GM19452 (cell line): ENCODE data around the gene UTS2B.

ENCODE experiments used
- ATAC-seq: cut with Tn5 transposase; IDR thresholded peaks from one replicate; pipeline ENCODE4 v1.9.1; 2021; ENCODE audit not compliant: unreplicated experiment

The UTS2B gene

DNA sequence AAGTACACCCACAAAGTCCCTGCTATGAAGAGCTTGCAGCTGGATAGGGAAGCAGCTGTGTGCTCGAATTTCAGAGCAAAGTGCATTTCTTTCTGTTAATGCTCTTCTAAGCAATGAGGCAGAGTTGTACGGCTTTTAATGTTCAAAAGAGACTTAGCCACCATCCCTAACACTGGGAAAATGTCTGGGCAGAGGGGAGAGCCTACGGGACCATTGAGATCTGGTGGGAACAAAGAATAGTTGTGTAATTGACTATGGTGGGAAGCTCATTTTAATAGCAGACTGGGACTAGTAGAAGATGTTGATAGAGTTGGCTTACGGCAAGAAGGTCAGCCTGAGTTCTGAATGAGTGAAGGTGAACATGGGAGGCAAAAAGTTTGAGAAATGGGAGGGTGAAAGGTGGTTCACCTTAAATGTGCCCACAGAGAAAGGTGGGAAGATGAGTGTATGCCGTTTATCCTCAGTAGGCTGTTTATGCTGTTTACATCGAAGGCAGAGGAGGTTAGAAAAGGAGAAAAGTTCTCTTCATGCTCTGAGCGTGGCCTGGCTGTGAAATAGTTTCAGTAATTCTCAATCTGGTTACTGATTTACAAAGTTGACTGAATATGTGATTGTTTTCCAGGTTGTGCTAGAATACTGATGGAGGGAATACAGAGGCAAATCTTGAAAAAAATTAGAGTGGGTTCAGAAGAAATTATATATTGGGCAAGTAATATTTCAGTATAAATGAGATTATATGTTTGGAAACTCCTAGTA, 22.9 kb upstream of the UTS2B start:
- peak; percentile 54 for ATAC-seq

- no peak for ATAC-seq
Measured at GRCh38 chr3:191352014-191352413, 21.7 kb upstream of the UTS2B start.

DNA sequence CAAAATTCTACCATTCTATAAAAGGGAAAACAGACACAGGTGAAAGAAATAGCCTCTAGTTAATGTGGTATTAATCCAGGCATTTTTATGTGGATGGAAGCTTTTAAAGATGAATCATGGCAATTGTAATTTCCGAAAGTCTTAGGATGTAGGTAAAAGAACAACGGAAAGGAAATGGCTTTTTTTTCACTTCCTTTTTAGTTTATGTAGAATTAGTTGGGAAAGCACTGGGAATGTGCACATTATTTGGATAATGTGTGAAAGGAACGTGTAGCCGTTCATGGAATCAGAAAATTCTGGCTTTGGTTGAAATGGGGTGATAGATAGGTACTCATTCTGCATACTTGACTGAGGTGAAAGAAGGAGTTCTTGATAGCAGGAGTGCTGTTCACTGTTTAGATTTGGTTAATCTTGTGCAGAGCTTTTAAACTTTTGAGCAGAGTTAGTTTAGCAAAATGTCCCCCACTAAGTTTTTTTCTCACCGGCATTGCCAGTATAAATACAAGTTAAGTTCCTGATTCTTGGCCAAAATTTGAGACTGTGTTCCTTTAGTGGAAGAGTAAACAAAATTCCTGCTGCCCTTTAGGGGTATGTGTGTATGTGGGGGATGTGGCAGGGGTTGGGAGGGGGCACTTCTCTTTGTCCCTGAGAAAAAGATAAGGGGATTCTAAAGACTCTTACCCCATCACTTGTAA, 20.2 kb upstream of the UTS2B start:
- ATAC-seq = no peak

DNA sequence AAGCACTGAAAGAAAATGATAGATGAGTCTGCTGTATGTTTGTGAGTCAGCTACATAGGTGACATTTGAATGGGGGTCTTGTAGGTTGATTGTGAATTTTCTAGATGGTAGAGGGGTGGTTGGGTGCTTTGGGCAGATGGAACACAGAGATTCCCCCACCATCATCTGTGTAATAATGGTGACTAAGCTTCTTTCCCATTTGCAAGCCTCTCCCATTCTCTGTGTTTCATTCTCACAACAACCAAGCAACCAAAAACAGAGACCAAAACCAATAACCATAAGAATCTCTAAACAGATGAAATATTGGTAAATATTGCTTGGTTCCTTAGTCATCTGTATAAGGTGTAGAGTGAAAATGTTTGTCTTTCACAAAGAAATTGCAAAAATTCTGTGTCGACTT, 17.8 kb upstream of the UTS2B start:
- no peak for ATAC-seq

- no peak for ATAC-seq
Measured at GRCh38 chr3:191347228-191347627, 16.9 kb upstream of the UTS2B start.

- no peak for ATAC-seq
Measured at GRCh38 chr3:191345334-191345733, 15.0 kb upstream of the UTS2B start.

DNA sequence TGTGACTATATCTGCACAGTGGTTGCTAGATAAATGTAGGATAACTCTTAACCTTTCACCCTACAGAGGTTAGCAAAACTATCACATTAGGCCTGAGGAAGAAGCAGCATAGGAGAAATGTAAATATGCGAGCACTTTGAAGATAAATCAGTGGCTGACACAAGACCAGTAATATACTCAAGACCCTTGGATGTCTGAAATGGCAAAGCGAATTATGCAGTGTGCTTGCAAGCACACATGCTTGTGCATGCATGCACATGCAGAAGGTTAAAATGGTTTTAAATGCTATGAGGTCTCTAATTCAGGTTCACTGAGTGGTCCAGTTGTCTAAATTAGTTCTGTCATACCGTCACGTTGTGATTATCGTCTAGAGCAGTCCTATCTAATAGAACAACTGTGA, 13.6 kb upstream of the UTS2B start:
- no peak for ATAC-seq

GRCh38 chr3:191343115-191343514, 12.8 kb upstream of the UTS2B start:
- no peak for ATAC-seq

DNA sequence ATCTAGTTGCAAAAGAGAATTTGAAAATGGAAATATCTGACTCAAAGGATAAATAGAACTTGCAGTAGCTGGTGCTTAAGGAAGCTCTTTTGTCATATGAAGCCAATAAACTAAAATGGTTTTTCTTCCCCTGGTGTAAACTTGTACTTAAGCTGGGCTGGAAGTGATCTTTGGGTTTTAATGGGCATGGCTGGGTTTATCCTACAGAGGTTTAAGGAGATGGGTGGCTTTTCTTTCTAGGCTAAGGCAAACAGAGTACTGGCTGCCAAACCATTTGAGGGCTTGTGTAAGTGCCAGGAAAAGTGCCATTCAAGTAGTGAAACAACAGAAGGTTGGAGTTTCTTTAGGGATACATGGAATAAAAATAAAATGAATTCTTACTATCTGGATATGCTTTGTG, 12.1 kb upstream of the UTS2B start:
- no peak for ATAC-seq

DNA sequence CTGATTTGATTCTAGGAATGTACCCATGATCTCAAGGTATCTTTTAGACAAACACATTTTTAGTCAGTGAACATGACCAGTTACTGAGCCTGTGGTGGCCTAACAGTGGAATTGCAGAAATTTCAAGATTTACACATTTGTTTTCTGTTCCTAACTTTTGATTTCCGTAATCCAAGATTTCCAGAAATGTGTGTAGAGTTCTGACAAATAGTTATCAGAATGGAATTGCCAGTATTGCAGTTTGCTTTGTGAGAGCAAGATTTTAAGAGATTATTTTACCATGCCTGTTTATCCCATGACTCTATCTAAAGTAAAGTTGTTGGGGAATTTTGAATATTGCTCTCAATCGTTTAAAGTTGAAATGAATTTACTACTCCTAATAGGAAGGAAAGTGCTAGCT, 11.7 kb upstream of the UTS2B start:
- ATAC-seq = no peak

- peak; percentile 54 for ATAC-seq
Measured at GRCh38 chr3:191340966-191341365, 10.6 kb upstream of the UTS2B start.

GRCh38 chr3:191340351-191340750, 10.0 kb upstream of the UTS2B start:
- ATAC-seq = no peak

DNA sequence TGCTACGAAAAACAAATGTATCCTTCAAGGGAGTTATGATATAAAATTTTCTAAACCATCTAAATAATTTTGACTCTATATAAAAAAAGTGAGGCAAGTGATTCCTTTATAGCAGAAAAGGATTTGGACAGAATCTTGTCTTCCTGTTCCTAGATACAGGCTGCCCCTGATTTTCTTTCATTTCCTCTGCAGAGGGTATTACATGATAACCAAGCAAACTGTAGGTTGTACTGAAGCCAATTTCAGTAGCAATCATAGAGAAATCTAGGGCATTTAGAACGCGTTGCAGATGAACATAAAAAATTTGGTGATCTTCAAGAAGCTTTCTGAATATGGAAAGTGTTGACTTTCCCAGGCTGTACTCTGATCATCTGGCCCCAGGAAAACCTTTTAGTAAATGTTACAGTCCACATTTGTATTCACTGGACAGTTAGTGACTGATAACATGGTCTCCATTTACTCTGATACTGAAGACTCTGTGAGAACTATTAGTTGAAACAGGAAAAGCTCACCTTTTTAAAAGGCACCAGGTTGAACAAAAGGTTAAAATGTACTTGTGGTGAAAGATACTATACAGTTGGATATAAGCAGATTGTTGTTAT, 9.1 kb upstream of the UTS2B start:
- no peak for ATAC-seq

DNA sequence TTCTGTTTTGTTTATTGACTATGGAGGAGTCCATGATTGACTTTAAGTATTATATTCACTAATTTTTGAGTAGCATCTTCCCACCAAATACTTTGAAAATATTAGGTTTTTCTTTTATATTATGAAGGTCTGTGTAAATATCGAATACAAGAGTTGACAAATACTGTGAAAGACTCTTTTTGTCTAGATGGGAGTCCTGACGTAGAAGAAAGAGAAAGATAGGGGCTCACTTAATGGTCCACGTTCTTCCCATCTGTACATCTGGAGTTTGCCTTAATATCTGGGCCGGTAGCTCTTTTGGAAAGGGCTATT, 7.8 kb upstream of the UTS2B start:
- ATAC-seq = no peak

GRCh38 chr3:191336833-191337232, 6.5 kb upstream of the UTS2B start:
- no peak for ATAC-seq

- ATAC-seq = no peak
Measured at GRCh38 chr3:191334346-191334893, 4.1 kb upstream of the UTS2B start.

- ATAC-seq = no peak
Measured at GRCh38 chr3:191333298-191333880, 3.1 kb upstream of the UTS2B start.

DNA sequence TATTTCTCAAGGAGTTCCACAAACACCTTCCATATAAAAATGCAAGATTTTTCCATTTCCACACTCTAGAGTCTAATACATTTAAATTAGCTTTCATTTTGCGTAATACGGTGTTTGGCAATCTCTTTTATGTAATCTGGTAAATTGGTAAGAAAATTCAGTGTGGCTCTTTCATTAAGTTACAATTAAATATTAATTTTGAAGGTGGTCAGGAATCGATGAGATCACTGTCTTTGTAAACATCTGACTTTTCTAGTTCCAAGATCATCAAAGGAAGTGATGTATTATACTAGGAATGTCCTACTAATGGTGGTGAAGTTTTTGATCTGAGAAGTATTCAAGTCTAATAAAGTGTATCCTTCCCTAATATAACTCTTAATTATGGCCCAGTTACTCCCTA, 1.1 kb upstream of the UTS2B start:
- no peak for ATAC-seq

GRCh38 chr3:191330530-191331048, 263 bp upstream of the UTS2B start:
- no peak for ATAC-seq

DNA sequence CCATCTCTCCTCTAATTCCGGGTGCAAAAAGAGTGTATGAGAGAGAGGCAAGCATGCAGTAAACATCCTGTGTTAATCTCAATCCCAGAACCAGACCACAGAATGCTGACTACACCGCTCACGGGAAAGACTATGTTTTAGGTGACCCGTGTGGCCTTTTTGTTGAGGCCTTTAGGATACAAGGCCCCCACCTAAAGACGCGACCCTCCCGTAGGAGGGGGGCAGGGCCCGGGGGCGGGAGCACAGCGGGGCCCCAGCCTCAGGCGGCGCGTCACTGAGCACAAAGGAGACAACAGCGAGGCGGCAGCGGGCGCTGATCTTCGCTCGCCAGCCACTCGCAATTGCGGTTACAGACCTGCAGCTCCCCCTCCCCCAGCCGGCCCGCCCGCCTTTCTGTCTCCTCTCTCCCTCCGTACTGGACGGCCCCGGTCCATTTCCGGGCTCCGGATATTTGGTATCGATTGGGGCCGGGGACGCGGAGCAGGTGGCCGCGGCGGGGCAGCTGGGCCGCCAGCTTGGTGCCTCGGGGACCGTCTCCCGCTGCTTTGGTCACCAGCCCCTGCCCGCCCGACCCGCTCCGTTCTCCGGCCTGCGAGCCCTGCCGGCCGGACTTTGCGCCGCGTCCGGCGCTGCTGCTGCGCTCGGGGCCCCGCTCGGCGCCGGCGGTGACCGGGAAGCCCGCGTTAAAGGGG, 1.2 kb downstream of the UTS2B start, which contains the start of gene CCDC50:
Gene CCDC50, plus strand, starts transcription at position 433 of the 692 bp plus-strand sequence. CDS start 281 bp downstream, outside the sequence.
- peak; percentile 78 for ATAC-seq
